Stimulated activated CD8-positive, alpha-beta memory T cell treated with anti-CD3 and anti-CD28 coated beads, Interleukin-7, amount 100 ng/mL, for 1 hour (primary cell): ENCODE measurements around the gene GPR137C.
"Not testable (repeated sequence)": the region's sequence is repeated elsewhere in the genome, so short reads cannot be mapped to it uniquely, and the experiment has no call there.

Experiments
- DNase-seq, 2 donors: peaks; one replicate each; pipeline ENCODE4 v3.0.0-alpha.2; 2020; ENCODE audit warnings: low read depth in 2 of 2

GPR137C gene

GRCh38 chr14:52568454-52568853, 15.8 kb downstream of the GPR137C start:
- DNase-seq, result not testable (repeated sequence)

GRCh38 chr14:52575858-52576257, 23.2 kb downstream of the GPR137C start:
- no peak for DNase-seq

GRCh38 chr14:52583544-52583943, 30.9 kb downstream of the GPR137C start:
- no peak for DNase-seq

GRCh38 chr14:52589646-52590045, 37.0 kb downstream of the GPR137C start:
- DNase-seq, result no peak

GRCh38 chr14:52590318-52590717, 37.7 kb downstream of the GPR137C start:
- DNase-seq, result no peak

- DNase-seq, result no peak
Measured at GRCh38 chr14:52596320-52596719, 43.7 kb downstream of the GPR137C start.

GRCh38 chr14:52596861-52597260, 44.2 kb downstream of the GPR137C start:
- no peak for DNase-seq

GRCh38 chr14:52598568-52598967, 45.9 kb downstream of the GPR137C start:
- DNase-seq, result no peak

GRCh38 chr14:52599974-52600373, 47.3 kb downstream of the GPR137C start:
- DNase-seq, result no peak

GRCh38 chr14:52602131-52602530, 49.5 kb downstream of the GPR137C start:
- no peak for DNase-seq

GRCh38 chr14:52607061-52607460, 54.4 kb downstream of the GPR137C start:
- DNase-seq, result no peak

- no peak for DNase-seq
Measured at GRCh38 chr14:52609445-52610044, 56.9 kb downstream of the GPR137C start.

GRCh38 chr14:52610187-52610586, 57.6 kb downstream of the GPR137C start:
- no peak for DNase-seq

- no peak for DNase-seq
Measured at GRCh38 chr14:52618602-52619001, 66.0 kb downstream of the GPR137C start.

- no peak for DNase-seq
Measured at GRCh38 chr14:52619687-52620086, 67.1 kb downstream of the GPR137C start.

GRCh38 chr14:52640137-52640536, 87.5 kb downstream of the GPR137C start:
- no peak for DNase-seq

GRCh38 chr14:52641745-52642144, 89.1 kb downstream of the GPR137C start:
- no peak for DNase-seq

GRCh38 chr14:52649511-52649910, 96.9 kb downstream of the GPR137C start:
- DNase-seq, result no peak

GRCh38 chr14:52650774-52651173, 98.1 kb downstream of the GPR137C start:
- DNase-seq, result no peak

GRCh38 chr14:52656905-52657304, 104.3 kb downstream of the GPR137C start:
- no peak for DNase-seq

GRCh38 chr14:52660325-52660724, 107.7 kb downstream of the GPR137C start:
- no peak for DNase-seq

- DNase-seq, result no peak
Measured at GRCh38 chr14:52660832-52661231, 108.2 kb downstream of the GPR137C start.

- no peak for DNase-seq
Measured at GRCh38 chr14:52661314-52661713, 108.7 kb downstream of the GPR137C start.

- no peak for DNase-seq
Measured at GRCh38 chr14:52663850-52664249, 111.2 kb downstream of the GPR137C start.
